ENCODE measurements around the gene DBF4.

DNA sequence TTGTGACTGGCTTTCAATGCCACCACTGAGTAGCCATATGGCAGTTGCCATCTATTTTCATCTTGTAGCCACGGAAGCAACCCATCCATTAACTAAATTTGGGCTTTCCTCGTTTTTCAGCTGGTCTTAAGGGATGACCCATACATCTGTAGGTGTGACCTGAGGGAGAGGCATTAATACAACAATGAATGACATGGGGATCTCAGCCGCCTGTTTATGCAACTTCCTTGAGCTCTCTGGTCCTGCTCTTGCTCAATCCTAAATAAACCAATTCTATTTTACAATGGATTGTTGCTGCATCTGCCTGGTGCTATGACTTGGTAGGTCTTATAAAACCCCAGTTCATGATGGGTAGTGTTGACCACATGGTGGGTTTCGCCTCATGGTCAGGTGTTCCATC is 35.8 kb downstream of the DBF4 start:
- no peak for TF ChIP-seq POLR2A (IDR thresholded peaks at IDR 0.05)
- TF ChIP-seq, protein P1, sequence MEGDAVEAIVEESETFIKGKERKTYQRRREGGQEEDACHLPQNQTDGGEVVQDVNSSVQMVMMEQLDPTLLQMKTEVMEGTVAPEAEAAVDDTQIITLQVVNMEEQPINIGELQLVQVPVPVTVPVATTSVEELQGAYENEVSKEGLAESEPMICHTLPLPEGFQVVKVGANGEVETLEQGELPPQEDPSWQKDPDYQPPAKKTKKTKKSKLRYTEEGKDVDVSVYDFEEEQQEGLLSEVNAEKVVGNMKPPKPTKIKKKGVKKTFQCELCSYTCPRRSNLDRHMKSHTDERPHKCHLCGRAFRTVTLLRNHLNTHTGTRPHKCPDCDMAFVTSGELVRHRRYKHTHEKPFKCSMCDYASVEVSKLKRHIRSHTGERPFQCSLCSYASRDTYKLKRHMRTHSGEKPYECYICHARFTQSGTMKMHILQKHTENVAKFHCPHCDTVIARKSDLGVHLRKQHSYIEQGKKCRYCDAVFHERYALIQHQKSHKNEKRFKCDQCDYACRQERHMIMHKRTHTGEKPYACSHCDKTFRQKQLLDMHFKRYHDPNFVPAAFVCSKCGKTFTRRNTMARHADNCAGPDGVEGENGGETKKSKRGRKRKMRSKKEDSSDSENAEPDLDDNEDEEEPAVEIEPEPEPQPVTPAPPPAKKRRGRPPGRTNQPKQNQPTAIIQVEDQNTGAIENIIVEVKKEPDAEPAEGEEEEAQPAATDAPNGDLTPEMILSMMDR (IDR thresholded peaks at IDR 0.05): no peak
- no peak for TF ChIP-seq POLR2AphosphoS5 (IDR thresholded peaks at IDR 0.05)
